Measurements from ENCODE around the gene WDR75. TPM values are rescaled to one million over a fixed set of nuclear protein-coding genes. Genes with fewer than 3 reads are reported as not detected.

The WDR75 gene
- polyA plus RNA-seq, 3 donors: 3.9 to 20.7 (median 5.8) TPM

GRCh38 chr2:189488008-189488310 is 46.7 kb downstream of the WDR75 start:
- peaks cover 4% of the 10 kb centered on the region for H3K4me1 Mint-ChIP-seq
- Histone ChIP-seq H3K9ac (ENCODE audit: insufficient read depth, low read length, poor library complexity, severe bottlenecking) (no peak overlapping the region), H3K79me2 (ENCODE audit: insufficient read depth, low read length) (no peaks in the 10 kb centered on the region), H3K4me1 (ENCODE audit: control insufficient read depth in 1 of 2, insufficient read depth in 2 of 2, low read length in 2 of 2) (no peaks in the 10 kb centered on the region), H4K20me1 (ENCODE audit: insufficient read depth, low read length) (no peaks in the 10 kb centered on the region), H2AFZ (ENCODE audit: insufficient read depth, low read depth, low read length, poor library complexity, severe bottlenecking) (no peak overlapping the region), H3K36me3 (replicated peaks in 1 of 2; ENCODE audit: control insufficient read depth in 1 of 2, insufficient read depth in 2 of 2, low read length in 2 of 2) (no peaks in the 10 kb centered on the region), H3K9me3 (replicated peaks in 1 of 2; ENCODE audit: control insufficient read depth in 1 of 2, insufficient read depth in 1 of 2, low read length in 2 of 2) (no peaks in the 10 kb centered on the region), H3K27ac (ENCODE audit: low read depth in 1 of 2, low read length in 2 of 2) (no peak overlapping the region), H3K27me3 (ENCODE audit: control insufficient read depth in 2 of 2, insufficient read depth in 2 of 2, low read length in 2 of 2) (no peaks in the 10 kb centered on the region), H3K4me3 (replicated peaks in 1 of 3; ENCODE audit: low read depth in 2 of 3, low read length in 3 of 3) (no peak overlapping the region), H3K4me2 (replicated peaks; ENCODE audit: extremely low read depth, low read length, poor library complexity, severe bottlenecking) (no peak overlapping the region)
- intact Hi-C loops (cut with micrococcal nuclease): no loop called here
- TF ChIP-seq, protein P1, sequence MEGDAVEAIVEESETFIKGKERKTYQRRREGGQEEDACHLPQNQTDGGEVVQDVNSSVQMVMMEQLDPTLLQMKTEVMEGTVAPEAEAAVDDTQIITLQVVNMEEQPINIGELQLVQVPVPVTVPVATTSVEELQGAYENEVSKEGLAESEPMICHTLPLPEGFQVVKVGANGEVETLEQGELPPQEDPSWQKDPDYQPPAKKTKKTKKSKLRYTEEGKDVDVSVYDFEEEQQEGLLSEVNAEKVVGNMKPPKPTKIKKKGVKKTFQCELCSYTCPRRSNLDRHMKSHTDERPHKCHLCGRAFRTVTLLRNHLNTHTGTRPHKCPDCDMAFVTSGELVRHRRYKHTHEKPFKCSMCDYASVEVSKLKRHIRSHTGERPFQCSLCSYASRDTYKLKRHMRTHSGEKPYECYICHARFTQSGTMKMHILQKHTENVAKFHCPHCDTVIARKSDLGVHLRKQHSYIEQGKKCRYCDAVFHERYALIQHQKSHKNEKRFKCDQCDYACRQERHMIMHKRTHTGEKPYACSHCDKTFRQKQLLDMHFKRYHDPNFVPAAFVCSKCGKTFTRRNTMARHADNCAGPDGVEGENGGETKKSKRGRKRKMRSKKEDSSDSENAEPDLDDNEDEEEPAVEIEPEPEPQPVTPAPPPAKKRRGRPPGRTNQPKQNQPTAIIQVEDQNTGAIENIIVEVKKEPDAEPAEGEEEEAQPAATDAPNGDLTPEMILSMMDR (IDR thresholded peaks at IDR 0.05): no peak
- WGBS (ENCODE audit: insufficient coverage): 100% methylated on average over 1 of the region's 1 CpG
- peaks cover 0 to 3% (median 0%) of the 10 kb centered on the region in 3 donors for H3K27me3 Mint-ChIP-seq (ENCODE audit: low read depth in 3 of 3)
- peaks cover 0 to 2% (median 0%) of the 10 kb centered on the region in 7 donors for H3K9me3 Mint-ChIP-seq
- no peak for DNase-seq
- no peaks in the 10 kb centered on the region for H3K36me3 Mint-ChIP-seq
- no peak overlapping the region for H3K4me3 Mint-ChIP-seq
- no peak overlapping the region for H3K27ac Mint-ChIP-seq

GRCh38 chr2:189492451-189492850 is 51.2 kb downstream of the WDR75 start:
- no peaks in the 10 kb centered on the region for H3K4me1 Mint-ChIP-seq
- no peak overlapping the region for H3K27ac ChIP-seq (ENCODE audit: low read depth in 1 of 2, low read length in 2 of 2)
- peaks cover 0 to 2% of the 10 kb centered on the region in 2 donors for H3K36me3 Mint-ChIP-seq
- H3K4me3 ChIP-seq (replicated peaks in 1 of 3; ENCODE audit: low read depth in 2 of 3, low read length in 3 of 3): no peak overlapping the region
- TF ChIP-seq, protein P1 (IDR thresholded peaks at IDR 0.05): no peak
- no CpG with 5 or more reads among the region's 4 CpGs for WGBS (ENCODE audit: insufficient coverage)
- H3K4me3 Mint-ChIP-seq: no peak overlapping the region
- H3K4me2 ChIP-seq (replicated peaks; ENCODE audit: extremely low read depth, low read length, poor library complexity, severe bottlenecking): no peak overlapping the region
- H3K9me3 Mint-ChIP-seq: peaks cover 6 to 17% (median 9%) of the 10 kb centered on the region in 7 donors
- H3K9ac ChIP-seq (ENCODE audit: insufficient read depth, low read length, poor library complexity, severe bottlenecking): no peak overlapping the region
- H3K9me3 ChIP-seq (replicated peaks in 1 of 2; ENCODE audit: control insufficient read depth in 1 of 2, insufficient read depth in 1 of 2, low read length in 2 of 2): peaks cover 3 to 4% of the 10 kb centered on the region in 2 donors
- no peaks in the 10 kb centered on the region for H3K27me3 ChIP-seq (ENCODE audit: control insufficient read depth in 2 of 2, insufficient read depth in 2 of 2, low read length in 2 of 2)
- no peak overlapping the region for H3K27ac Mint-ChIP-seq
- H4K20me1 ChIP-seq (ENCODE audit: insufficient read depth, low read length): no peaks in the 10 kb centered on the region
- no peak overlapping the region for H2AFZ ChIP-seq (ENCODE audit: insufficient read depth, low read depth, low read length, poor library complexity, severe bottlenecking)
- no peaks in the 10 kb centered on the region for H3K79me2 ChIP-seq (ENCODE audit: insufficient read depth, low read length)
- intact Hi-C loops (cut with micrococcal nuclease): no loop called here
- H3K36me3 ChIP-seq (replicated peaks in 1 of 2; ENCODE audit: control insufficient read depth in 1 of 2, insufficient read depth in 2 of 2, low read length in 2 of 2): no peaks in the 10 kb centered on the region
- no peaks in the 10 kb centered on the region for H3K27me3 Mint-ChIP-seq (ENCODE audit: low read depth in 3 of 3)
- DNase-seq: no peak
- no peaks in the 10 kb centered on the region for H3K4me1 ChIP-seq (ENCODE audit: control insufficient read depth in 1 of 2, insufficient read depth in 2 of 2, low read length in 2 of 2)

Measured in CD14-positive monocyte (primary cell).